H9 (cell line): ENCODE results near the gene SMCO4. TPM values are rescaled to one million over a fixed set of nuclear protein-coding genes. Genes with fewer than 3 reads are reported as not detected.

Experiments
- DNase-seq: peaks from one replicate; pipeline ENCODE4 v3.0.0-alpha.2; 2017
- H2AFZ ChIP-seq: one replicate; pipeline ENCODE4 v1.6.1; 2013; ENCODE audit warnings: mild to moderate bottlenecking, low read length, control low read depth, moderate library complexity
- H2AK5ac ChIP-seq: 2 replicates; pipeline ENCODE4 v1.6.1; 2013; ENCODE audit warnings: low read length, control low read depth, mixed read lengths; ENCODE audit not compliant: insufficient read length
- H2BK120ac ChIP-seq: one replicate; pipeline ENCODE4 v1.6.1; 2013; ENCODE audit warnings: low read depth, mild to moderate bottlenecking, low read length, control low read depth, inconsistent platforms; ENCODE audit not compliant: poor library complexity, severe bottlenecking
- H2BK12ac ChIP-seq: 2 replicates; pipeline ENCODE4 v1.6.1; 2013; ENCODE audit warnings: low read length, control low read depth, mixed read lengths, low read depth; ENCODE audit not compliant: insufficient read length
- H2BK15ac ChIP-seq: 2 replicates; pipeline ENCODE4 v1.6.1; 2013; ENCODE audit warnings: low read depth, low read length, control low read depth
- H2BK20ac ChIP-seq: one replicate; pipeline ENCODE4 v1.6.1; 2013; ENCODE audit warnings: low read depth, mild to moderate bottlenecking, low read length, control low read depth, inconsistent platforms; ENCODE audit not compliant: poor library complexity, severe bottlenecking
- H2BK5ac ChIP-seq: 2 replicates; pipeline ENCODE4 v1.6.1; 2013; ENCODE audit warnings: low read length, control low read depth, mixed read lengths; ENCODE audit not compliant: insufficient read length
- H3K14ac ChIP-seq: 2 replicates; pipeline ENCODE4 v1.6.1; 2013; ENCODE audit warnings: low read length, control low read depth; ENCODE audit not compliant: insufficient read depth
- H3K18ac ChIP-seq: 2 replicates; pipeline ENCODE4 v1.6.1; 2013; ENCODE audit warnings: low read depth, mild to moderate bottlenecking, mixed read lengths, low read length, control low read depth; ENCODE audit not compliant: insufficient read length
- H3K23ac ChIP-seq: 2 replicates; pipeline ENCODE4 v1.6.1; 2013; ENCODE audit warnings: low read length, control low read depth, mixed read lengths, low read depth; ENCODE audit not compliant: insufficient read length
- H3K23me2 ChIP-seq: 2 replicates; pipeline ENCODE4 v1.6.1; 2013; ENCODE audit warnings: low read depth, mild to moderate bottlenecking, mixed read lengths, low read length, control low read depth; ENCODE audit not compliant: insufficient read length, poor library complexity, severe bottlenecking
- H3K27ac ChIP-seq: 2 replicates; pipeline ENCODE4 v1.5.1; 2013; ENCODE audit warnings: low read length, control low read depth, mixed read lengths, low read depth; ENCODE audit not compliant: insufficient read length
- H3K27me3 ChIP-seq: 2 replicates; pipeline ENCODE4 v1.6.1; 2013; ENCODE audit warnings: low read length, control low read depth, inconsistent platforms; ENCODE audit not compliant: insufficient read depth
- H3K4ac ChIP-seq: 2 replicates; pipeline ENCODE4 v1.6.1; 2013; ENCODE audit warnings: low read depth, mild to moderate bottlenecking, control low read depth, inconsistent platforms, low read length, moderate library complexity
- H3K4me1 ChIP-seq: 2 replicates; pipeline ENCODE4 v1.6.1; 2013; ENCODE audit warnings: low read length, control low read depth, inconsistent platforms; ENCODE audit not compliant: insufficient read depth
- H3K4me2 ChIP-seq: 2 replicates; pipeline ENCODE4 v1.6.1; 2013; ENCODE audit warnings: low read length, control low read depth, mixed read lengths; ENCODE audit not compliant: insufficient read length, insufficient read depth
- H3K56ac ChIP-seq: 2 replicates; pipeline ENCODE4 v1.6.1; 2013; ENCODE audit warnings: low read depth, mild to moderate bottlenecking, mixed read lengths, low read length, control low read depth; ENCODE audit not compliant: insufficient read length
- H3K79me1 ChIP-seq: 2 replicates; pipeline ENCODE4 v1.6.1; 2013; ENCODE audit warnings: low read depth, mild to moderate bottlenecking, moderate library complexity, low read length, control low read depth, inconsistent platforms; ENCODE audit not compliant: insufficient read depth, poor library complexity, severe bottlenecking
- H3K79me2 ChIP-seq: 2 replicates; pipeline ENCODE4 v1.6.1; 2013; ENCODE audit warnings: low read length, control low read depth, inconsistent platforms; ENCODE audit not compliant: insufficient read depth
- H3K9ac ChIP-seq: 2 replicates; pipeline ENCODE4 v1.6.1; 2013; ENCODE audit warnings: low read length, control low read depth, mixed read lengths; ENCODE audit not compliant: insufficient read length; ENCODE audit errors: extremely low read depth
- H3K9me3 ChIP-seq: one replicate; pipeline ENCODE4 v1.6.1; 2013; ENCODE audit warnings: low read depth, low read length, inconsistent platforms; ENCODE audit not compliant: control insufficient read depth
- H3T11ph ChIP-seq: one replicate; pipeline ENCODE4 v1.6.1; 2013; ENCODE audit warnings: mild to moderate bottlenecking, low read length, control low read depth, inconsistent platforms
- H4K20me1 ChIP-seq: one replicate; pipeline ENCODE4 v1.6.1; 2013; ENCODE audit not compliant: control insufficient read depth, insufficient read length, insufficient read depth
- H4K5ac ChIP-seq: 2 replicates; pipeline ENCODE4 v1.6.1; 2013; ENCODE audit warnings: low read depth, mild to moderate bottlenecking, mixed read lengths, low read length, control low read depth; ENCODE audit not compliant: insufficient read length
- H4K8ac ChIP-seq: replicated peaks from 2 replicates; pipeline ENCODE4 v1.6.1; 2013; ENCODE audit warnings: low read length, control low read depth, mixed read lengths, low read depth; ENCODE audit not compliant: insufficient read length
- H4K91ac ChIP-seq: 2 replicates; pipeline ENCODE4 v1.6.1; 2013; ENCODE audit warnings: low read depth, mild to moderate bottlenecking, moderate library complexity, mixed read lengths, low read length, control low read depth; ENCODE audit not compliant: insufficient read length
- H3K27ac Mint-ChIP-seq, 3 experiments: 2 replicates in 2 of 3; 3 replicates in 1 of 3; pipeline ENCODE4 v1.8.0; 2020 to 2021; ENCODE audit warnings: mixed read lengths in 3 of 3, mild to moderate bottlenecking in 1 of 3, moderate library complexity in 1 of 3
- H3K27me3 Mint-ChIP-seq: 2 replicates; pipeline ENCODE4 v1.8.0; 2021; ENCODE audit warnings: low read depth, mild to moderate bottlenecking, moderate library complexity, mixed read lengths
- H3K36me3 Mint-ChIP-seq, 3 experiments: 2 replicates in 2 of 3; 3 replicates in 1 of 3; pipeline ENCODE4 v1.8.0; 2020 to 2021; ENCODE audit warnings: low read depth in 3 of 3, mixed read lengths in 3 of 3; ENCODE audit not compliant: insufficient read depth in 1 of 3
- H3K4me1 Mint-ChIP-seq, 2 experiments: 2 replicates each; pipeline ENCODE4 v1.8.0; 2020; ENCODE audit warnings: mixed read lengths in 2 of 2
- H3K4me3 Mint-ChIP-seq, 2 experiments: 2 replicates in 1 of 2; 3 replicates in 1 of 2; pipeline ENCODE4 v1.8.0; 2020 to 2021; ENCODE audit warnings: mild to moderate bottlenecking in 2 of 2, mixed read lengths in 2 of 2, moderate library complexity in 1 of 2
- H3K9me3 Mint-ChIP-seq, 2 experiments: 2 replicates in 1 of 2; 3 replicates in 1 of 2; pipeline ENCODE4 v1.8.0; 2020; ENCODE audit warnings: mild to moderate bottlenecking in 2 of 2, mixed read lengths in 2 of 2, moderate library complexity in 1 of 2
- CTCF ChIP-seq: fragments of 200-600 bp; sonication (generic); conservative IDR thresholded peaks from 3 replicates; pipeline ENCODE4 v1.8.0; 2021; ENCODE audit warnings: antibody characterized with exemption, mild to moderate bottlenecking
- WGBS: extraction: QIAGEN DNeasy Blood & Tissue Kit; methylation state at CpG from one replicate; pipeline ENCODE4 v1.1.7; 2013; ENCODE audit warnings: missing lambda C conversion rate, low lambda C conversion rate, mixed read lengths; ENCODE audit not compliant: insufficient read length; ENCODE audit errors: extremely low coverage; 5-methylcytosine and 5-hydroxymethylcytosine counted together
- total RNA-seq: library from RNA; stranded (reverse); gene quantifications from 2 replicates; pipeline ENCODE4 v1.2.1, GENCODE V29; 2021

SMCO4 gene
- total RNA-seq, 1 experiment from 2014 or later, result 35.6 TPM

GRCh38 chr11:93504110-93505095 is 38.8 kb downstream of the SMCO4 start:
- H3K23me2 ChIP-seq, result no peaks in the 10 kb centered on the region
- no peak overlapping the region for H2BK20ac ChIP-seq
- no CpG with 5 or more reads among the region's 3 CpGs for WGBS
- H3K23ac ChIP-seq, result no peak overlapping the region
- peaks cover 10% of the 10 kb centered on the region in 2 experiments for H3K4me1 Mint-ChIP-seq
- H2AK5ac ChIP-seq, result no peak overlapping the region
- no peaks in the 10 kb centered on the region for H3K27me3 ChIP-seq
- H2BK15ac ChIP-seq, result no peak overlapping the region
- no peak overlapping the region for H3K27ac ChIP-seq
- peaks cover 13 to 17% (median 16%) of the 10 kb centered on the region in 3 experiments for H3K36me3 Mint-ChIP-seq
- H3K4me2 ChIP-seq, result no peak overlapping the region
- no peaks in the 10 kb centered on the region for H3K9me3 ChIP-seq
- H3K79me2 ChIP-seq, result no peaks in the 10 kb centered on the region
- H4K8ac ChIP-seq, result no peak overlapping the region
- H3T11ph ChIP-seq, result no peak overlapping the region
- H3K4me3 Mint-ChIP-seq, result no peak overlapping the region
- no peak overlapping the region for H3K27ac Mint-ChIP-seq
- no peak overlapping the region for H4K5ac ChIP-seq
- no peak for TF ChIP-seq CTCF
- peaks cover 4 to 6% of the 10 kb centered on the region in 2 experiments; a peak in 4 of 5 replicates for H3K9me3 Mint-ChIP-seq
- no peak overlapping the region for H2BK5ac ChIP-seq
- no peak overlapping the region for H3K18ac ChIP-seq
- DNase-seq, result no peak
- no peak overlapping the region for H3K14ac ChIP-seq
- H3K79me1 ChIP-seq, result no peaks in the 10 kb centered on the region
- no peak overlapping the region for H3K4ac ChIP-seq
- H2BK120ac ChIP-seq, result no peak overlapping the region
- H2BK12ac ChIP-seq, result no peak overlapping the region
- no peak overlapping the region for H4K91ac ChIP-seq
- no peaks in the 10 kb centered on the region; the same call in 1 of the 2 replicates for H3K4me1 ChIP-seq
- no peaks in the 10 kb centered on the region for H4K20me1 ChIP-seq
- H3K9ac ChIP-seq, result no peak overlapping the region
- no peak overlapping the region for H2AFZ ChIP-seq
- H3K27me3 Mint-ChIP-seq, result no peaks in the 10 kb centered on the region
- no peak overlapping the region for H3K56ac ChIP-seq
